Measurements from ENCODE around the gene HS6ST2.
"Not testable (repeated sequence)": the region's sequence is repeated elsewhere in the genome, so short reads cannot be mapped to it uniquely, and the experiment has no call there.

HS6ST2 gene

DNA sequence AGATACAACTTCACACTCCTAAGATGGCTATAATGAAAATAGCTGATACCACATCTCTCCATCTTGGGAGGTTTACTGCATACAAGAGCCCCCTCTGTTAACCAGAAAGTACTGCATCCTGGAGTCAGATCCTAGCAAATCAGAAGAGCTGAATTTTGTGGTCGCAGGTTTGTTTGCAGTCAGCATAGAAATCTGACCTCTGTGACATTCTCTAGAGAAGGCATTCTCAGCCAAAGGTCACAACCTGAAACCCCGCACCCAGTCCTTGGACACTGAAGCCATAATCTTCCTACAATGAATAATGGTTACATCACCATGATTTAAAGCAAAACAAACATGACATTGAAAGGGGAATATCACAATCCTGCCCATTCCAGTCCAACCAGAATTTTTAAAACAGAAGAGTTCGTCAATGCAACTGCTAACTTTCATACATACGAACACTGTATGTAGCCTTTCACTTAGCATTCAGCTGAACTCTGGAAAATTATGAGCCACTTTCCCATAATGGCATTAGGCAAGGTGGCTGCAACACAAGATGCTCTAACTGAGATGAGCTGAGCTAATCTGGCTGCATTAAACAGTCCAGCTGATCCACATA, 17.6 kb downstream of the HS6ST2 start:
- no peak for DNase-seq (ENCODE audit: low read depth)

DNA sequence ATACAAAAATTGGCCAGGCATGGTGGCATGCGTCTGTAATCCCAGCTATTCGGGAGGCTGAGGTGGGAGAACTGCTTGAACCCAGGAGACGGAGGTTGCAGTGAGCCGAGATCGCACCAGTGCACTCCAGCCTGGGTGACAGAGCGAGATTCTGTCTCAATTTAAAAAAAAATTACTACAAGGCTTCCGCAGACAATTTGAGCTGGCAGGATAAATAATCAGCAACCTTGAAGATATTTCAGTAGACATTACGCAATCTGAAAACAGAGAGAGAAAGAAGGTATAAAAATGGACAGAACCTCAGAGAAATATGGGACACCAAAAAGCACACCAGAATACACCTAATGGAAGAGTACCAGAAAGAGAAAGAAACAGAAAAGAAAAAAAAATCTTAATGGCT, 25.3 kb downstream of the HS6ST2 start:
- no peak for DNase-seq (ENCODE audit: low read depth)

DNA sequence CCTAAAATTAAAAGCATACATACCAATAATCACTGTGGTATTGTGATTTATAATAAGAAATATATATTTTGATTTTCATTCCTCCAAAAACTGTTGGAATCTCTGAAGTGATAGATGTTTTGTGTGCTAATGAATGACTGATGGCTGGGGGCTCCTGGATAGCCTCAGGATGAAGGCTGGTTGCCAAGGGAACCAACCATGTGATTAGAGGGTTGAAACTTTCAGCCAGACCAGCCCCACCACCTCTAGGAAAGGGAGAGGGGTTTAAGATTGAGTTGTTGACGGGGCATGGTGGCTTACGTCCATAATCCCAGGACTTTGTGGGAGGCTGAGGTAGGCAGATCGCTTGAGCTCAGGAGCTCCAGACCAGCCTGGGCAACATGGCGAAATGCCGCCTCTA, 34.0 kb downstream of the HS6ST2 start:
- no peak for DNase-seq (ENCODE audit: low read depth)

DNA sequence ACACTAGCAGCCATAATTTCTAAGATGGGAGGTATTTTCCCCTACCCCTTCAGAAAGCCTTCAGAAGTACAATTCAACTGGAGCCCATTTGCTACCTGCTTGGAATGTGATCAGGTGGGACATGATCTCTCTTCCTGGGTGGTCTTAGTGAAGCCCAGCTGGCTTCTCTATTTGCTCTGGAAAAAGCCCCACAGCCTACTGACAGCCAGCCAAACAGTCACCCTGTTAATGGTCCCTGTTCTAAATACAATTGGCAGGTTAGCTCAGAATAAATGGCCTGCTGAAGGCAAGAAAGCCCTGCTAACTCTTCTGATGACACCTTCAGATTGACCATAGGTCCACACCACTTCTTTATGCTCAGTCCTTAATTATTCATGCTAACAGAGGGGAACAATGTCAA, 39.9 kb downstream of the HS6ST2 start:
- DNase-seq (ENCODE audit: low read depth), result no peak

DNA sequence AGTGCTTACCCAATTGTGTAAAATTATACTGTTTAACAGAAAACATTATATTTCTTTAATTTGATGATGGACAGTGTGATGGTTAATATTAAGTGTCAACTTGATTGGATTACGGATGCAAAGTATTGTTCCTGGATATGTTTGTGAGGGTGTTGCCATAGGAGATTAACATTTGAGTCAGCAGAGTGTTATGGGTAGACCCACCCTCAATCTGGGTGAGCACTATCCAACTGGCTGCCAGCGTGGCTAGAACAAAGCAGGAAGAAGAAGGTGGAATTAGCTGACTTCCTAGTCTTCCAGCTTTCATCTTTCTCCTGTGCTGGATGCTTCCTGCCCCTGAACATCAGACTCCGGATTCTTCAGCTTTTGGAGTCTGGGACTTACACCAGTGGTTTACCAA, 42.1 kb downstream of the HS6ST2 start:
- DNase-seq (ENCODE audit: low read depth), result no peak

DNA sequence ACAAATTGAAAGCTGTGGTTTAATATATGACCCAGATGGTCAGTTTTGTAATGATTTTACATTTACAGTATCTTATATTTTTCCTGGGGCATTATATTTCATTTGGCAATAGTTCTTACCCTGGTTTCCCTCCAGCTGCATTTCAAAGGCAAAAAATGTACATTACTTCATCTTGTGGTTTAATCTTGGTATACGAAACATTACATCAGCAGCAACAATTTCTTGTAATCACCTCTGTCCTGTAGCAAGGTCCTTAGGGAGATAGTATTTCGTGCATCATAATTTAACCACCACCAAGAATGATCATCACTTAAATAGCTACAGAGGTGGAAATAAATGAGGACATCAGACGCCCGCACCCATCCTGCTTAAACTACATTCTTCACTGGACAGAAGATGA, 48.8 kb downstream of the HS6ST2 start:
- DNase-seq (ENCODE audit: low read depth), result no peak

DNA sequence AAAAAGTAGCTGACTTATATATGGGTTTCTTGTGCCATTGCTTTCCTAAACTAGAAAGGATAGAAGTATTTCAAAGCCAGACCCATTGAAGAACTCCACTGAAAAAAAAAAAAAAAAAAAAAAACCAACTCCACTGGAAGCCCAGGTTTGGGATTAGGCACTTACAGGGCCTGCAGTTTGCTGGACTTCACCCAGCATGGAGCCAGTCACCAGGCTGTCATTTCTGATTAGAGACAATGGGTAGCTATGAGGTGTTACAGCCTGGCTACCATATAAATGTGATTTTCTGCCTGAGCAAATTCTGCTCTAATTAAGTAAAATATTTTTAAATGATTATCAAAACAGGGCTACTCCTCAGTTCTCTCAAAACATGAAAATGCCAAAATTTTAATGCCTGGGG, 49.5 kb downstream of the HS6ST2 start:
- no peak for DNase-seq (ENCODE audit: low read depth)

DNA sequence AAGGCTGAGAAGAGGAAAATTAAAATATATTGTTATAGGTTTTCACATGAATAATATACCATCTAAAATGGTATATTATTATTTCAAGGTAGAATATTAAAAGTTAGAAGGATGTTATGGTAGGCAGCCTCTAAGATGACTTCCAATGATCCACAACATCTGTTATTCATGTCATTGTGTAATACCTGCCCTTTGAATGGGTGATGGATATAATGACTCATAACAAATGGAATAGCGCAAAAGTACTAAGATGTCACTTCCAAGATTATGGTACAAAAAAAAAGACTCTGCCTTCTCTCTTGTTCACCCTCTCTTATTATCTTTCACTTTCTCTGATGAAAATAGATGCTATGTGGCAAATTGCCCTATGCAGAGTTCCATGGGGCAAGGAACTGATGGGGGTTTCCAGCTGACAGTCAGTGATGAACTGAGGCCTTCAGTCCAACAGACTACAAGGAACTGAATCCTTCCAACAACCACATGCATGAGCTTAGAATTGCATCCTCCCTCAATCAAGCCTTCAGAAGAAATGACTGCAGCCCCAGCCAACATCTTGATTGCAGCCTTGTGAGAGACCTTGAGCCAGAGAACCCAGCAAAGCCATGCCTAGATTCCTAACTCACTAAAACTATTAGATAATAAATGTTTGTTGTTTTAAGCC, 57.7 kb downstream of the HS6ST2 start:
- no peak for DNase-seq (ENCODE audit: low read depth)

DNA sequence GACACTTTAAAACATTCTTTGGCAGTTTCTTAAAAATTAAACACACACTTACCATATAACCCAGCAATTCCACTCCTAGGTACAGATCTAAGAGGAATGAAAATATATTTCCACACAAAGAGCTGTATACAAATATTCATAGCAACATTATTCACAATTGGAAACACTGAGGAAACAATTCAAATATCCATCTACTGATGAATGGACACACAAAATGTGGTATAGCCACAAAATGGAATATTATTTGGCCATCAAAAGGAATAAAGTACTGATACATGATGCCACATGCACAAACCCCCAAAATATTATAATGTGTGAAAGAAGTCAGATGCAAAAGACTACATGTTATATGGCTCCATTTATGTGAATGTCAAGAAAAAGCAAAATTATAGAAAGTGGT, 70.9 kb downstream of the HS6ST2 start:
- DNase-seq (ENCODE audit: low read depth), result no peak

DNA sequence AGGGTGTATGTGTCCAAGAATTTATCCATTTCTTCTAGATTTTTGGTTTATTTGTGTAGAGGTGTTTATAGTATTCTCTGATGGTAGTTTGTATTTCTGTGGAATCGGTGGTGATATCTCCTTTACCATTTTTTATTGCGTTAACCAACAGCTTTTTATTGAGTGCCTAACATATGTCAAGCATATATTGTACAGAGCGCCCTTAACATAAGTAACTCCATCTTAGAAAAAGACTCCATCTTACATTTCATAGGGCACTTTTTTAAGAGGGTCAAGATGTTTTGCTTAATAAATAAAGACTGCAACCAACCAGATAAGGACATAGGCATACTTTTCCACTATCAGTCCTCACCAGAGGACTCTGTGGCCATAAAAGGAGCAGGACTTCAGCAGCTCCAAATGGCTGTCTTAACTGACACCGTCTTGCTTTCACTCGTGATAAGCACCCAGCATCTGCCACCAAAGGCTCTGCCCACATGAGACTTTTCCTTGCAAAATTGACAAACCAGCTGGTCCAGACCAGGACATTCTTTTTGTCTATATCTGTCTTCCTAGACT, 75.0 kb downstream of the HS6ST2 start:
- no peak for DNase-seq (ENCODE audit: low read depth)

DNA sequence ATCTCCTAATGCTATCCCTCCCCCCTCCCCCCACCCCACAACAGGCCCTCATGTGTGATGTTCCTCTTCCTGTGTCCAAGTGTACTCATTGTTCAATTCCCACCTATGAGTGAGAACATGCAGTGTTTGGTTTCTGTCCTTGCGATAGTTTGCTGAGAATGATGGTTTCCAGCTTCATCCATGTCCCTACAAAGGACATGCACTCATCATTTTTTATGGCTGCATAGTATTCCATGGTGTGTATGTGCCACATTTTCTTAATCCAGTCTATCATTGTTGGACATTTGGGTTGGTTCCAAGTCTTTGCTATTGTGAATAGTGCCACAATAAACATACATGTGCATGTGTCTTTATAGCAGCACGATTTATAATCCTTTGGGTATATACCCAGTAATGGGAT, 77.7 kb downstream of the HS6ST2 start:
- DNase-seq (ENCODE audit: low read depth), result not testable (repeated sequence)

DNA sequence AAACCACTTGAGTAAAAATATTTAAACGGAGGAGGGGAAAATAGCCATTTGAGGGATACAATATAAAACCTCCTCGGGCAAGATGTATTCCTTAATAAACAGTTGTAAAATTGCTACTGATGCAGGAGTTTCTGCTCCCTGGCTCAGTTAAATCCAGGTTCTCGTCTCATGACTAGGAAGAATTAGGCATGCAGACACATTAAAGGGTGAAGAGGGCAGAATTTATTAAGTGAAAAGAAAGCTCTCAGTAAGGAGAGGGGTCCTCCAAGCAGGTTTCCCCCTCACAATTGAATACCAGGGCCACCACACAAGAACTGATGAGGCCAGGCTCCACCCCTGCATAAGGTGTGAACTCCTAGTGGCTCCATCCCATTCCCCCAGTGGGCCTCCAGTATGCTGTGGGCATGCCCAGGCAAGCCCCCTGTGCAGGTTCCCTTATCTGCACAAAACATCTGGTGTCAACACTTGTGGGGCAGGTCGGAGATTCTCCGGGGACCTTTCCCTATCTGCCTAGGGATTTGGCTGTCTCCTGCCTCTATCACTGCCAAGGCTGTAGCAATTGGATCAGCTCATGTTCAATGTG, 80.4 kb downstream of the HS6ST2 start:
- no peak for DNase-seq (ENCODE audit: low read depth)

DNA sequence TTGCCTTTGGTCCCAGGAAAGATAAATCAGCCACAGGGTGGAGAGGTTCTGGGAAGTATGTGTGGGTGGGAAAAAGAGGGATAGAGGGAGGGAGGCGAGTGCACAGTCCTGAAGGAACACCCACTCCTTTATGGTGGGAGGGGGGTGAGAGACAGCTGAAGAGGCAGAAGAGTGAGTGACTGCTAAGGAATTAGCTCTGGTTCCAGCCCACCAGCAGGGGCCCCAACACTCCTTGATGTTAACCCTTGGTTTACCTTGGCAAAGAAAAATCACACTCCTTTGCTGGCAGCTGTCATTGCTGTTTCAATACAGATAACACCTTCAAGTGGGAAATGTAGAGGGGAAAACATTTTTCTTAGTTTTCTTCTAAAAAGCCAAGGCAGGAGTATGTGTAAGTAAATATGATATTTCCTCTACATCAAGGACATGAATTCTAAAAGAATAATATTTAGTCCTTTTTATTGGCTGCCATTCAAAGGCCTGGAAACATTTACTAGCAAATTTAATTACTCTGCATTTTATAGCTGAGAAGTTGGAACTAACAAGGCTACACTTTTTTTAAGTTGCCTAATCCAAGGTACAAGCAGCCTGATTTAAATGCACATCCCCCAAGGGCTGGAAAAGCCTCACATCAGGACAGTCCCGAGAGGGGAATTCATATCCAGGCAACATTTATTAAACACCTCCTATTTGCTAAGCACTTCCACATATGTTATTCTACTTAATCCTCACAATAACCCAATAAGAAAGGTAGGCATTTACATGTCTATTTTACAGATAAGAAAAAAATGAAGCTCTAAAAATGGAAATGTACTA, 81.7 kb downstream of the HS6ST2 start:
- DNase-seq (ENCODE audit: low read depth), result no peak

DNA sequence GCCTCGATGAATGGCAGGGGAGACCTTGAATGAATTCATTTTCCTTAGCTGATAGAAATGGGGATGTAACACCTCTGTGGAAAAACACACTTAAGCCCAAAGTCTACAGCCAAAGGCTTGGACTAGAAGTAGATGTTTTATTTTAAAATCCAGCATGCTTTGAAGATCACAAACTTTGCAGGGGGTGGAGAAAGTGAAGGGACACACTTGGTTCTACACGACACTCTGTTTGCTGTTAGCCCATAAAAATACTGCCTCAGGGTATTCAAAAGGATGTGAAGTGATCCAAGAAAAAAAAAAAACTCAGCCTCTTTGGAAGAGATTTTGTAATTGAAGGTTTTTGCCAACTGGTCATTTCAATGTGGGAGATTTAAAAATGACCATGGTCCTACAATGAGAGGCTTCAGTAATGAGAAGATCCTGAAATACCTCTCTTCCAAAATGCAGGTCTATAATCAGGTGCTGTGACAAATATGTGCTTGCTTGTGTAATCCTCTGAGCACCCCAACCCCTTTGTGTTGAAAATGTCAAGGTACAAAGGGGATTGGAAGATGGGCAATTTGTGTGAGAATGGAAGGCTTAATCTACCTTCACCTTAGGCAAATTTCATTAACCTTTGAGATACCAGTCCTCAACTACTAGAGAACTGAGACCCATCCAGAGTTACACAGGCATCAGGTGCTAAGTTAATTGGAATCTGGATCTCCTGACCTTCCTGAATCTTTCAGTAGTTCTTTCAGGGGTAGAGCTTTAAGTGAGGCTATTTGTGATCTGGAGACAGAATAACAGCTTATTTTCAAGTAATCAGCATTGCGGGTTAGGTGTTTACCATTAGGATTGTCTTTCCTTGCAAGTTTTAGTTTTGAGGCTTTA, 82.5 kb downstream of the HS6ST2 start:
- DNase-seq (ENCODE audit: low read depth), result no peak

DNA sequence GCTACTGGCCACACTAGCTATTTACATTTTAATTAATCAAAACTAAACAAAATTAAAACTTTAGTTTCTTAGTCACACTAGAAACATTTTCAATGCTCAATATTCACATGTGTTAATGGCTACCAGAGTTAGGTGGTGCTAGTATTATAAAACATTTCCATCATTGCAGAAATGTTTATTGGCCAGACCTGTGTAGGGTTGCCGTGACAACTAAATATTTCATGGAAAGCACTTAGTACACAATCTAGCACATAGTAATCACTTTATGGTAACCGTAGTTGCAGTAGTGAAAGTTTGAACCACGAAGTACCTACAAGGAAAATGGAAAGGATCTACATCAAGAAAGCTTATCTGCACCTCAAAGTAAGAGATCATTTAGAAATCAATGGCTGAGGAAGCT, 95.9 kb downstream of the HS6ST2 start:
- DNase-seq (ENCODE audit: low read depth), result no peak

DNA sequence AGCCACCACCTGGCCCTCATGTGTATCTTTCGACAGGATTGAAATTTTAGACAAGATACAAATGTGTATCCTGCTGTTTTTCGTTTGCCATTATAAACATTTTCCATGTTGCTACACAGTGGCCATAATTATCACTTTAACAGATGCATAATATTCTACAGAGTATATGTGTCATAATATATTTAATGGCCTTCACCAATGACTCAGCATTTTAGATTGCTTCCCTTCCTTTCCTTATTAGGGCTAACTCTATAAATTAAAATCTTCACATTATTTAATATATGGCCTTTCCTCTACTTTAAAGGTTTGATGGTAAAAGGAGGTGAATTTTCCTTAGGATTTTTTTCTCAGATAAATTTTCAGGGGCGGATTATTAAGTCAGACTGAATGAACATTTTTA, 97.4 kb downstream of the HS6ST2 start:
- DNase-seq (ENCODE audit: low read depth), result no peak

DNA sequence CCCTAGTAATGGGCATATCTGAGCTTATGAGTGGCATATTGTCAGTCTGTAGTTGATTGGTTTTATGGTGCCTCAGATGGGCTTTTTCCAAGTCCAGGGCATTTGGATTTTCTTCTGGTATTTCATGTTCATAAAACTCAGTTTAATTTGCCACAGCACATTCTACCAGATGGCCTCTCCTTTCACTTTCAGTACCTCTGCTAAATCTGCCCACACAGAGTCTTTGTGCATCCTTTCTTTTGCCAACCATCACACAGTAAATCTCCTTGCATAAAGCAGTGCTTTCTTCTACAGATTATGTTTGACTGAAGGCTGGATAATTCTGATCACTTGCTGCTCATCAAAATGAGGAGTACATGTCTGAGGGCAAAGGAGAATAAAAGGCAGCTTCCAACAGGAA, 98.2 kb downstream of the HS6ST2 start:
- no peak for DNase-seq (ENCODE audit: low read depth)

DNA sequence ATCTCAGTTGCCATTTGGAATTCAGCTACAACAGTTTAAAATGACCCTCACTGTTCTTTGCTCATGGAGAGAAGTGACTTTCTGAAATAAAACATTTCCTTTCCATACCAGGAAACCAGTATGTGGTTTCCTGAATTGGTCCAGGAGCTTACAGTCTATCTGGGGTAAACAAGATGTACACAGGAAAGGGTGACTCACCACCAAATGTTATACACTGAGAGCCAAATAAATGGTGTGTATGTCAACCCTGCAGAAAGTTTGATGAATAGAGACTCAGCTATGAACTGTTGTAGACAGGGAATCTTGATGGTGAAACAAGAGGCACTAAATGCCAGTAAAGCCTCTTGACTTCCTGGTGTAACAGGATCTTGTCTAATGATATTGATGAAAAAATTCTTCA, 100.4 kb downstream of the HS6ST2 start:
- no peak for DNase-seq (ENCODE audit: low read depth)

DNA sequence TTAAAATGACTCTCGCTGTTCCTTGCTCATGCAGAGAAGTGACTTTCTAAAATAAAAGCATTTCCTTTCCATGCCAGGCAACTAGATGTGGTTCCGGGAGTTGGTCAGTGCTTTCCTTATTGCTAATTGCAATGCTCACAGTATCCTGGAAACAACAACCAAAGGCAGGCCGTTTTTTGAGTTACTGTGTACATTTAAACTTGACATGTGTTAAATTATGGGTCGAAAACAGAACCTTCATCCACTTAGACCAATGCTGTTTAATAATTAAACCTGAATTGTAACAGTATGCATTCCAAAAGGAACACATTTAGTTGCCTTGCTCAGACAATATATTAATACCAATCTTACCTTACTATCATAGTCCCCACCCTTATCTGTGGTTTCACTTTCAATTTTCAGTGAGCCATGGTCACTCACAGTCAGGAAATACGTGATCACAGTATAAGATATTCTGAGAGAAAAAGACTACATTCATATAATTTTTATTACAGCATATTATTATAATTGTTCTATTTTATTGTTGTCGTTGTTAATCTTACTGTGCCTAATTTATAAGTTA, 102.6 kb downstream of the HS6ST2 start:
- DNase-seq (ENCODE audit: low read depth), result no peak

DNA sequence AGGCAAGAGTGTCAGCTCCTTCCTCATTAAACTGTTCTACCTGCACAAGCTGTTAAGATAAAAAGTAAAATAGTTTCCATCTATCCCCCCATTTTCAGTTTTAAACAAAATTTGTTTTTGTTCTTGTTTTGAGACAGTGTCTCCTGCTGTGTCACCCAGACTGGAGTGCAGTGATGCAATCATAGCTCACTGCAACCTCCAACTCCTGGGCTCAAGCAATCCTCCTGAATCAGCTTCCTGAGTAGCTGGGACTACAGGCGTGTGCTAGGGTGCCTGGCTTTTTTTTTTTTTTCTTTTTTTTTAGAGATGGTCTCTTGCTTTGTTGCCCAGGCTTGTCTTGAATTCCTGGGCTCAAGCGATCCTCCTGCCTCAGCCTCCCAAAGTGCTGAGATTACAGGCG, 105.4 kb downstream of the HS6ST2 start:
- DNase-seq (ENCODE audit: low read depth), result no peak

DNA sequence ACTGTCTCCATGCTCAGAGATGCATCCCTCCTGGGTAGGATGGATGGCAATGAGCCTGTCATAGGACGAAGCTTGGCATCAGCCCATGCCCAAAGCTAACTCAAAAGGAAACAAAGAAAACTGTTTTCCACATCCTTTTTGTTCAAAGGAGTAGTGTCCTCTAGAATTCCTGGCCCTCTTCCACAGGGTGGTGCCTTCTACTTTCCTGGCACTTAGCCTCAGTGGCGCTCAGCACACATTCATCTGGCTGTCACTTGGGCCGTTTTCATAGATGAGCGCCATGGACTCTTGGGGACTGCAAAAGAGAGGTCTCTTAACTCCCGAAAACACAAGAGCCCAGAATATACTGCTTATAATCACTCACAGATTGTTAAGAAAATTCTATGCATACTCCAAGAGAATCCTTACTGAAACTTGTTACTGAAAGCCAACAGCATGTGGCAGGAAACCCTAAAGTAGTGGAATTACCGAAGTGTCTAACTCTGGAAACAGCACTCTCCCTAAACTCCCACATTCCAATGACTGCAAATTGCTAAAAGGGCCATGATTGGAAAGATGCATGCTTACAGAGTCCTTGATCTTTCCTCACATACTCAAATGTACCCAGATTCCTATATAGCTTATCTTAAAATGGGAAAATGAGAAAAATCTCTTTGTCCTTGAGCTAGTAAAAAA, 110.0 kb downstream of the HS6ST2 start:
- DNase-seq (ENCODE audit: low read depth), result no peak
